HepG2 (cell line): Measurements from ENCODE around the gene POLH. TPM values are rescaled to one million over a fixed set of nuclear protein-coding genes. Genes with fewer than 3 reads are reported as not detected.
A peak's percentile ranks its signal among the peaks of the same experiment; 100 is the strongest.

Experiments used
- ARID5B ChIP-seq: IDR thresholded peaks from 2 replicates; pipeline ENCODE4 v1.4.0; 2020; ENCODE audit warnings: mild to moderate bottlenecking, missing genetic modification reagents
- CAMTA2 ChIP-seq: sonication (generic); formaldehyde crosslinking; IDR thresholded peaks from 2 replicates; pipeline ENCODE4 v1.4.0; 2020; ENCODE audit warnings: mild to moderate bottlenecking, missing genetic modification reagents, borderline replicate concordance
- CEBPZ ChIP-seq: IDR thresholded peaks from 2 replicates; pipeline ENCODE4 v1.6.1; 2012; ENCODE audit warnings: low read length, improper control_type of control experiment
- HMG20A ChIP-seq: IDR thresholded peaks from 2 replicates; pipeline ENCODE4 v1.6.1; 2016; ENCODE audit warnings: borderline replicate concordance
- KLF12 ChIP-seq: sonication (generic); formaldehyde crosslinking; IDR thresholded peaks from 2 replicates; pipeline ENCODE4 v1.4.0; 2020; ENCODE audit warnings: missing genetic modification reagents, borderline replicate concordance
- MIER3 ChIP-seq: IDR thresholded peaks from 2 replicates; pipeline ENCODE4 v1.6.1; 2016; ENCODE audit warnings: missing compliant biosample characterization, borderline replicate concordance
- NFKBIZ ChIP-seq: IDR thresholded peaks from 2 replicates; pipeline ENCODE4 v1.6.1; 2018; ENCODE audit warnings: missing genetic modification reagents, missing compliant biosample characterization
- PAF1 ChIP-seq: IDR thresholded peaks from 2 replicates; pipeline ENCODE4 v1.6.1; 2016; ENCODE audit warnings: missing genetic modification reagents, missing compliant biosample characterization
- POLR2AphosphoS5 ChIP-seq: IDR thresholded peaks from 2 replicates; pipeline ENCODE4 v1.6.1; 2012; ENCODE audit warnings: low read depth, low read length
- RAD51 ChIP-seq: fragments of 450-650 bp; IDR thresholded peaks from 2 replicates; pipeline ENCODE4 v1.6.1; 2016; ENCODE audit warnings: borderline replicate concordance
- SIX1 ChIP-seq: sonication (generic); formaldehyde crosslinking; IDR thresholded peaks from 2 replicates; pipeline ENCODE4 v1.4.0; 2020; ENCODE audit warnings: missing genetic modification reagents, borderline replicate concordance
- SP1 ChIP-seq, 2 experiments: fragments of 450-650 bp in 1 of 2; sonication (generic) in 1 of 2; formaldehyde crosslinking in 1 of 2; IDR thresholded peaks; 2 replicates each; pipeline versions ENCODE4 v1.4.0 to v1.6.1; 2016 to 2020; ENCODE audit warnings: missing genetic modification reagents in 1 of 2
- SP2 ChIP-seq: sonication (generic); formaldehyde crosslinking; IDR thresholded peaks from 2 replicates; pipeline ENCODE4 v1.5.1; 2020; ENCODE audit warnings: mild to moderate bottlenecking, missing genetic modification reagents
- TGIF2 ChIP-seq: IDR thresholded peaks from 2 replicates; pipeline ENCODE4 v1.6.1; 2016; ENCODE audit warnings: control low read depth, missing compliant biosample characterization
- U2AF2 ChIP-seq: fragments of 200-400 bp; formaldehyde crosslinking; IDR thresholded peaks from 2 replicates; pipeline ENCODE4 v1.6.1; 2017; ENCODE audit warnings: low read depth, mild to moderate bottlenecking, low read length
- ZBTB7B ChIP-seq: sonication (generic); formaldehyde crosslinking; IDR thresholded peaks from 2 replicates; pipeline ENCODE4 v1.4.0; 2020; ENCODE audit warnings: missing genetic modification reagents
- ZIK1 ChIP-seq: sonication (generic); formaldehyde crosslinking; IDR thresholded peaks from 2 replicates; pipeline ENCODE4 v1.5.0; 2020; ENCODE audit warnings: mild to moderate bottlenecking, low read depth, missing genetic modification reagents, borderline replicate concordance
- ZNF292 ChIP-seq: sonication (generic); formaldehyde crosslinking; IDR thresholded peaks from 2 replicates; pipeline ENCODE4 v1.8.1; 2022; ENCODE audit warnings: mild to moderate bottlenecking, low read depth, missing genetic modification reagents, borderline replicate concordance
- ZNF343 ChIP-seq: sonication (generic); formaldehyde crosslinking; IDR thresholded peaks from 2 replicates; pipeline ENCODE4 v1.4.0; 2020; ENCODE audit warnings: mild to moderate bottlenecking, missing genetic modification reagents
- ZNF558 ChIP-seq: sonication (generic); formaldehyde crosslinking; IDR thresholded peaks from 2 replicates; pipeline ENCODE4 v1.9.0; 2022; ENCODE audit warnings: mild to moderate bottlenecking, missing genetic modification reagents, borderline replicate concordance
- ZNF572 ChIP-seq: sonication (generic); formaldehyde crosslinking; IDR thresholded peaks from 2 replicates; pipeline ENCODE4 v1.5.1; 2020; ENCODE audit warnings: mild to moderate bottlenecking, missing genetic modification reagents
- ZNF660 ChIP-seq: sonication (generic); formaldehyde crosslinking; IDR thresholded peaks from 2 replicates; pipeline ENCODE4 v1.5.1; 2020; ENCODE audit warnings: mild to moderate bottlenecking, low read depth, missing genetic modification reagents, borderline replicate concordance
- ZNF776 ChIP-seq: sonication (generic); formaldehyde crosslinking; IDR thresholded peaks from 2 replicates; pipeline ENCODE4 v1.4.0; 2020; ENCODE audit warnings: mild to moderate bottlenecking, missing genetic modification reagents
- ZSCAN30 ChIP-seq: sonication (generic); formaldehyde crosslinking; IDR thresholded peaks from 2 replicates; pipeline ENCODE4 v1.5.0; 2020; ENCODE audit warnings: mild to moderate bottlenecking, missing genetic modification reagents
- polyA plus RNA-seq, 8 experiments: library from polyadenylated mRNA; depleted of rRNA in 3 of 8; stranded (reverse) in 7 of 8; unstranded in 1 of 8; fragments of >200 nt; fragmentation: Illumina TruSeq in 4 of 8; extraction: Trizol in 4 of 8; gene quantifications; 2 replicates each; pipeline versions ENCODE4 v1.2.1 to v1.2.3, GENCODE V29; 2011 to 2016; ENCODE audit warnings: low read depth in 4 of 8, missing spikeins in 1 of 8, mixed read lengths in 1 of 8; ENCODE audit not compliant: insufficient read depth in 1 of 8
- total RNA-seq, 5 experiments: library from RNA; depleted of rRNA; stranded (reverse); fragments of >200 nt; fragmentation: Illumina TruSeq; extraction: Trizol; gene quantifications; 2 replicates each; pipeline ENCODE4 v1.2.3, GENCODE V29; 2016; ENCODE audit warnings: low read depth in 1 of 5

Gene POLH
- total and polyA plus RNA-seq, 2 of the 13 experiments (the other 11 are each of a cell fraction or from before 2014, with no cell fraction given) = 11.6 to 25.0 TPM

- TF ChIP-seq ARID5B (CRISPR knock-in tag) (peak; percentile 4; the same call in 1 of the 2 replicates), KLF12 (CRISPR knock-in tag) (no peak), POLR2AphosphoS5 (peak; percentile 41; the same call in 1 of the 2 replicates), ZNF572 (peak; percentile 75; the same call in 1 of the 2 replicates), U2AF2 (no peak), SIX1 (0 out of 2 replicates have a peak, but pooled peaks have one; percentile 5), RAD51 (no peak), ZNF343 (CRISPR knock-in tag) (0 out of 2 replicates have a peak, but pooled peaks have one; percentile 25), NFKBIZ (CRISPR knock-in tag) (peak; percentile 18; the same call in 1 of the 2 replicates), ZNF292 (CRISPR knock-in tag) (no peak), SP2 (CRISPR knock-in tag) (peak; percentile 18), CEBPZ (no peak), SP1 (IDR thresholded peaks at IDR 0.05) (no peak), SP1 (CRISPR knock-in tag; IDR thresholded peaks at IDR 0.05) (no peak), ZNF558 (CRISPR knock-in tag) (no peak), PAF1 (CRISPR knock-in tag) (no peak), ZSCAN30 (CRISPR knock-in tag) (no peak), ZIK1 (no peak), TGIF2 (CRISPR knock-in tag) (peak; percentile 46; the same call in 1 of the 2 replicates), MIER3 (CRISPR knock-in tag) (no peak), ZNF776 (no peak; the same call in 1 of the 2 replicates), ZBTB7B (CRISPR knock-in tag) (peak; percentile 44; the same call in 1 of the 2 replicates), CAMTA2 (CRISPR knock-in tag) (0 out of 2 replicates have a peak, but pooled peaks have one; percentile 47), ZNF660 (CRISPR knock-in tag) (no peak), HMG20A (CRISPR knock-in tag) (no peak)
These were observed 52.6 kb downstream of the POLH start (continued) for GRCh38 chr6:43628393-43629103.
